Colonic mucosa (tissue), 4 donors: Measurements from ENCODE around the gene PAFAH2. TPM values are rescaled to one million over a fixed set of nuclear protein-coding genes. Genes with fewer than 3 reads are reported as not detected.
"Not testable (repeated sequence)": the region's sequence is repeated elsewhere in the genome, so short reads cannot be mapped to it uniquely, and the experiment has no call there.

Source experiments
- DNase-seq: peaks from one replicate; pipeline ENCODE4 v3.0.0-alpha.2; 2020
- H3K27ac ChIP-seq: fragments of 200-600 bp; one replicate; pipeline ENCODE4 v1.8.0; 2021
- H3K27me3 ChIP-seq: fragments of 200-600 bp; one replicate; pipeline ENCODE4 v1.8.0; 2021
- H3K36me3 ChIP-seq: fragments of 200-600 bp; one replicate; pipeline ENCODE4 v1.8.0; 2021
- H3K4me1 ChIP-seq: fragments of 200-600 bp; one replicate; pipeline ENCODE4 v1.8.0; 2021; ENCODE audit warnings: mild to moderate bottlenecking
- H3K4me3 ChIP-seq: fragments of 200-600 bp; one replicate; pipeline ENCODE4 v1.8.0; 2021
- H3K9ac ChIP-seq, 2 donors: one replicate each; pipeline ENCODE4 v1.7.0; 2013; ENCODE audit warnings: control low read depth in 2 of 2, low read depth in 2 of 2, low read length in 2 of 2
- H3K9me3 ChIP-seq: fragments of 200-600 bp; one replicate; pipeline ENCODE4 v1.8.0; 2021
- intact Hi-C: fragments of 100-400 bp; cut with DNase I; formaldehyde crosslinking; loops from one replicate; pipeline ENCODE4 v1.14.1; 2022
- total RNA-seq, 2 donors: library from RNA; stranded (reverse); fragmentation: NEBNext Ultra II Directional in 1 of 2; extraction: Animal tissue kit (Norgen Biotek cat#: 25700) in 1 of 2; gene quantifications; one replicate each; pipeline ENCODE4 v1.2.1, GENCODE V29; 2021
- TF ChIP-seq, protein P1 (sequence below): fragments of 200-600 bp; IDR thresholded peaks from one replicate; pipeline ENCODE4 v1.8.0; 2022; ENCODE audit warnings: antibody characterized with exemption, mild to moderate bottlenecking
- donor health status: healthy.
- donor health status: DM: no; HTN: no; CAD: no.
- donor health status: DM: no; HTN: no; CAD: no.

Gene PAFAH2
- total RNA-seq, 2 donors from 2014 or later, result 34.8 to 40.8 TPM

DNA sequence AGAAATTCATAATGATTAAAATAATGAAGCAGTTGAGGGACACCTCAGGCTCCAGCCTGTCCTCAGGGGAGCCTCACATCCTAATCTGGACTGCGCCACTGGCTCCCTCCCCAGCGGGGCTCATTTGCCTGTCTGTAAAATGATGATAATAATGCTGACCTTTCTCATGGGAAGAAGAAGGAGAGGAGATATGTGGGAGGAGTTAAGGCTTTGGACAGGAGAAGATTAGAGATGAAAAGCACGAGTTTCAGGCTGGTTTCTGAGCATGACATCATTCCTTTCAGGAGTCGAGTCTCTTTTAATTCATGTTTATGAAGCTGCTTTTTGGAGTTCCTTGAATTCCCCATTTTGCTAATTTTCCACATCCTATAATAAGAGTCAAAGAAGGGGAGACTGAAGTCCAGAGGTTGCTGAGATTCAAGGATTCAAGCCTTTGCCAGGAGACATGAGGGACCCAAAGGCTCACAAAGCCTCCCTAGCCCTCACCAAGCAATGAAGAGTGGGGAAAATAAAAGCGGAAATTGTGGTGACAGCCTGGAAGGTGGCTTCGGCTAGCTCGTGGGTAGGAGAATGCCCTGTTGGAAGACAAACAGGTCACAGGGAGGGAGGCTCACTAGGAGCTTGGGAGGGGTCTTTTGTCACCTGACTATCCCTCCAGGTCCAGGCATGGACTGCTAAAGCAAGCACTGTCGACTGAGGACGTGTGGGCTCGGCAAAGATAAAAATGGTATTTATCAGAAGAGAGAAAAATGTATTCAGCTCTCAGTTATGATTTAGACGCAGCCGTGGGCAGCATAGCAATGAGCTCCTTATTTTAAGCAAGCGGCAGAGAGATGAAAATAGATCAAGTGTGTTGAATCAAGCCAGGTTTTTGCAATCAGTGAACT lies 64.1 kb downstream of the PAFAH2 start:
- H3K27ac ChIP-seq, result no peak overlapping the region
- H3K9me3 ChIP-seq, result no peaks in the 10 kb centered on the region
- H3K36me3 ChIP-seq, result no peaks in the 10 kb centered on the region
- no peak for DNase-seq
- no peak overlapping the region for H3K9ac ChIP-seq
- H3K4me1 ChIP-seq, result no peaks in the 10 kb centered on the region
- TF ChIP-seq, protein P1, sequence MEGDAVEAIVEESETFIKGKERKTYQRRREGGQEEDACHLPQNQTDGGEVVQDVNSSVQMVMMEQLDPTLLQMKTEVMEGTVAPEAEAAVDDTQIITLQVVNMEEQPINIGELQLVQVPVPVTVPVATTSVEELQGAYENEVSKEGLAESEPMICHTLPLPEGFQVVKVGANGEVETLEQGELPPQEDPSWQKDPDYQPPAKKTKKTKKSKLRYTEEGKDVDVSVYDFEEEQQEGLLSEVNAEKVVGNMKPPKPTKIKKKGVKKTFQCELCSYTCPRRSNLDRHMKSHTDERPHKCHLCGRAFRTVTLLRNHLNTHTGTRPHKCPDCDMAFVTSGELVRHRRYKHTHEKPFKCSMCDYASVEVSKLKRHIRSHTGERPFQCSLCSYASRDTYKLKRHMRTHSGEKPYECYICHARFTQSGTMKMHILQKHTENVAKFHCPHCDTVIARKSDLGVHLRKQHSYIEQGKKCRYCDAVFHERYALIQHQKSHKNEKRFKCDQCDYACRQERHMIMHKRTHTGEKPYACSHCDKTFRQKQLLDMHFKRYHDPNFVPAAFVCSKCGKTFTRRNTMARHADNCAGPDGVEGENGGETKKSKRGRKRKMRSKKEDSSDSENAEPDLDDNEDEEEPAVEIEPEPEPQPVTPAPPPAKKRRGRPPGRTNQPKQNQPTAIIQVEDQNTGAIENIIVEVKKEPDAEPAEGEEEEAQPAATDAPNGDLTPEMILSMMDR, result no peak
- intact Hi-C loops, result no loop called here
- H3K4me3 ChIP-seq, result no peak overlapping the region
- H3K27me3 ChIP-seq, result no peaks in the 10 kb centered on the region

DNA sequence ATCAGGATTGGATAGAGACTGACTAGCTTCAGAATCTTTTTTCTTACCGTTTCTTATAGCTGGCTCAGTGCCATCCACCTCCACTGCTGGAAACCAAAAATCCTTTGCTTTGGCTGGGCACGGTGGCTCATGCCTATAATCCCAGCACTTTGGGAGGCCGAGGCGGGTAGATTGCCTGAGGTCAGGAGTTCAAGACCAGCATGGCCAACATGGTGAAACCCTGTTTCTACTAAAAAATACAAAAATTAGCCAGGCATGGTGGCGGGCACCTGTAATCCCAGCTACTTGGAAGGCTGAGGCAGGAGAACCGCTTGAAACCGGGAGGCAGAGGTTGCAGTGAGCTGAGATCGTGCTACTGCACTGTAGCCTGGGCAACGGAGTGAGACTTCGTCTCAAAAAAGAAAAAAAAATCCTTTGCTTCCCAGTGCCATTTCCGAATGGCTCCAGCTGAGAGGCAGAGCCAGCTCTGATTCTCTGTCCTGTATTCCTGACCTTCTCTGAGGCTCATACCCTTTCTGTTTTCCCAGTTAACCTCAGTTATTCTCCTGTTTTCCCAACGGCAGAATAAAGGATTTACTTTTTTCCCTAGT lies 65.0 kb downstream of the PAFAH2 start:
- intact Hi-C loops, H3K27me3 ChIP-seq, H3K4me3 ChIP-seq, H3K4me1 ChIP-seq, H3K36me3 ChIP-seq, H3K9me3 ChIP-seq, H3K27ac ChIP-seq, DNase-seq, H3K9ac ChIP-seq: not testable (repeated sequence)

DNA sequence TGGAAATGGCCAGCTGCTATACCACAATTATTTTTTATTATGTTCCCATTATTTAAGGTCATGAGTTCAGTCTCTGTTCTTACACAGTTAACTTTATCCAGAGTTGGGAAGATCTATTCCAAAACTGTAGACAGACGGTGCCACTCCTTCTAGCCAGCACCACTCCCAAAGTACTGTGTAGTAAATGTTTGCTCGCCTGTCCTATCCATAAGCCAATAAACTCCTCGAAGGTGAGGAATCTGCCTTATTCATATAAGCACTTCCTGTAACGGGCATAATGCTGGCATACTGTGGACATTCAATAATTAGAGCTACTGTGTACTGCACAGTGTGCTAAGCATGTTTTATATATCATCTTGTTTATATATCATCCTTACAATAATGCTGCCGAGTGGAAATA lies 65.5 kb downstream of the PAFAH2 start:
- H3K27ac ChIP-seq, result no peak overlapping the region
- H3K9me3 ChIP-seq, result no peaks in the 10 kb centered on the region
- H3K9ac ChIP-seq, result no peak overlapping the region
- no peak overlapping the region for H3K4me3 ChIP-seq
- H3K36me3 ChIP-seq, result no peaks in the 10 kb centered on the region
- intact Hi-C loops, result no loop called here
- no peaks in the 10 kb centered on the region for H3K4me1 ChIP-seq
- H3K27me3 ChIP-seq, result no peaks in the 10 kb centered on the region
- TF ChIP-seq, protein P1, result no peak
- no peak for DNase-seq

DNA sequence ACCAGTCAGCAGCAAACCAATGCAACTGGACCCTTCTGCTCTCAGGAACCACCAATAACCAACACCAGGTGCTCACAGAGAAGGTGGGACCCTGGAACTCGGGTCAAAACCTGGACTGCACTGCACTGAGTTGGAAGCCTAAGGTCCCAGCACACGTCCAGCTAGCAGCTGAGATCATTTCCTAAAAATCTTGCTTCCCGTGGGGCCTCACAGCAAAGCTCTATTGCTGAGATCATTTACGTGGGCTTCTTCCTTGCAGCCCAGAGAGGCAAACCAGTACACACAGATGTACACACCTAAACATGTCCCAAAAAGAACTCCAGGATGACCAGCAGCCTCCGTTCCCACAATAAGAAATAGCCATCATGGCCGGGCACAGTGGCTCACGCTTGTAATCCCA lies 68.8 kb downstream of the PAFAH2 start:
- intact Hi-C loops, result no loop called here
- Histone ChIP-seq H3K4me1 (no peaks in the 10 kb centered on the region), H3K9ac (no peak overlapping the region), H3K27me3 (no peaks in the 10 kb centered on the region), H3K27ac (no peak overlapping the region), H3K36me3 (no peaks in the 10 kb centered on the region), H3K9me3 (no peaks in the 10 kb centered on the region), H3K4me3 (no peak overlapping the region)
- no peak for DNase-seq
- TF ChIP-seq, protein P1, result no peak

DNA sequence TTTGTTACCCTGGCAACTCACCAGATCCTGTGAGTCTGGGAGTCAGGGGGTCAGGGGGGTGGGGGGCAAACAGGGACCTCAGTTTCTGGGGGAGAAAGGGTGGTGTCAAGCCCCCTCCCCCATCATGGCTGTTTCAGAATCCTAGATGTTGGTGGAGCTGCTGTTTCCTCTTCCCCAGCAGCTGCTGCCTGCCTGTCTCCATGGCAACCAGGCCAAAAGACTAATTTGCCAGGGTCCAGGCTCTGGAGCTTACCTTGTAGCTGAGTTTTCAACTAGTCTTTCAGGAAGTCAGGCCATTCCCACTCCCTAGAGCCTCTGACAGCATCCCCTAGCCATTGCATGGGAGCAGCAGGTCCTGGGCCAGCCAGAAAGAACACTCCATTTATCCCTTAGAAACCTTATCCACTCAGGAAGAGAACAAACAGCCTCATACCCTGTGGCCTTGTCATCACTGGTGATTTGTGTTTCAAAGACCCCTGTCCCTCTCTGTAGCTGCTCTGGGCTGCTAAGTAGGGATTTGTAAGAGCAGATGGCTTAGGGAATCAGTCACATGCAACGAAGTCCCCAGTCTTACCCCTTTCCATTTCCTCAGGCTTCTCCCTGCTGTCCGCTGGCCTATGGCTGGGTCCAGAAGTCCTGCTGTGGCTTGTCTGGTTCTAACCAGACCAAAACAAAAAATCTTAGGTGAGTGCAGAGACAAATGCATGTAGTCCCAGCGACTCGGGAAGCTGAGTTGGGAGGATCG lies 70.2 kb downstream of the PAFAH2 start:
- H3K9me3 ChIP-seq, result no peaks in the 10 kb centered on the region
- no peaks in the 10 kb centered on the region for H3K27me3 ChIP-seq
- DNase-seq, result no peak
- intact Hi-C loops, result no loop called here
- H3K4me3 ChIP-seq, result no peak overlapping the region
- H3K27ac ChIP-seq, result no peak overlapping the region
- TF ChIP-seq, protein P1, result no peak
- H3K4me1 ChIP-seq, result no peaks in the 10 kb centered on the region
- H3K36me3 ChIP-seq, result no peaks in the 10 kb centered on the region
- H3K9ac ChIP-seq, result no peak overlapping the region
